ENCODE data around the gene MAML3.

The MAML3 gene

GRCh38 chr4:139896091-139896604, 257.8 kb downstream of the MAML3 start:
- H2BK5ac ChIP-seq (ENCODE audit: low read depth, low read length, poor library complexity, severe bottlenecking): no peak overlapping the region
- no peak overlapping the region for H3K27ac ChIP-seq (ENCODE audit: low read length, poor library complexity, severe bottlenecking)
- no peak overlapping the region for H2BK120ac ChIP-seq (ENCODE audit: low read depth, low read length)
- H3K79me1 ChIP-seq (replicated peaks; ENCODE audit: low read length, poor library complexity, severe bottlenecking): peaks cover 1% of the 10 kb centered on the region
- no peaks in the 10 kb centered on the region for H3K27me3 ChIP-seq (ENCODE audit: control insufficient read depth in 1 of 2, insufficient read depth in 1 of 2, low read length in 2 of 2)
- H3K18ac ChIP-seq (ENCODE audit: low read depth in 1 of 2, low read length in 2 of 2): no peak overlapping the region
- H3K4ac ChIP-seq (ENCODE audit: low read depth in 1 of 2, low read length in 2 of 2): no peak overlapping the region
- H4K91ac ChIP-seq (ENCODE audit: low read length): no peak overlapping the region
- H3K4me3 ChIP-seq (ENCODE audit: insufficient read depth in 1 of 2, low read depth in 1 of 2, low read length in 2 of 2): no peak overlapping the region
- WGBS: 97% methylated on average over 5 of the region's 6 CpGs
- H3K36me3 ChIP-seq (ENCODE audit: control insufficient read depth in 1 of 2, insufficient read depth in 2 of 2, low read depth in 1 of 2, low read length in 2 of 2): no peaks in the 10 kb centered on the region
- no peak overlapping the region for H3K14ac ChIP-seq (ENCODE audit: low read length in 2 of 2)
- H3K4me2 ChIP-seq (ENCODE audit: low read length, poor library complexity, severe bottlenecking): no peak overlapping the region
- peaks cover 2% of the 10 kb centered on the region for H3K4me1 ChIP-seq (ENCODE audit: control insufficient read depth, insufficient read depth, low read depth, low read length)
- no peaks in the 10 kb centered on the region for H3K9me3 ChIP-seq (ENCODE audit: control insufficient read depth, low read length)
- no peak overlapping the region for H2BK12ac ChIP-seq (ENCODE audit: low read length in 2 of 2)
- no peak for DNase-seq
- H2BK15ac ChIP-seq (ENCODE audit: low read depth, poor library complexity, severe bottlenecking): no peak overlapping the region
- H2AFZ ChIP-seq (ENCODE audit: low read depth, low read length): no peak overlapping the region
- H4K8ac ChIP-seq (ENCODE audit: low read length): no peak overlapping the region
- no peak overlapping the region for H2AK5ac ChIP-seq (ENCODE audit: low read length, severe bottlenecking)
- H3K23ac ChIP-seq (ENCODE audit: low read length in 2 of 2): no peak overlapping the region
- no peak overlapping the region for H3K9ac ChIP-seq (ENCODE audit: low read length)

DNA sequence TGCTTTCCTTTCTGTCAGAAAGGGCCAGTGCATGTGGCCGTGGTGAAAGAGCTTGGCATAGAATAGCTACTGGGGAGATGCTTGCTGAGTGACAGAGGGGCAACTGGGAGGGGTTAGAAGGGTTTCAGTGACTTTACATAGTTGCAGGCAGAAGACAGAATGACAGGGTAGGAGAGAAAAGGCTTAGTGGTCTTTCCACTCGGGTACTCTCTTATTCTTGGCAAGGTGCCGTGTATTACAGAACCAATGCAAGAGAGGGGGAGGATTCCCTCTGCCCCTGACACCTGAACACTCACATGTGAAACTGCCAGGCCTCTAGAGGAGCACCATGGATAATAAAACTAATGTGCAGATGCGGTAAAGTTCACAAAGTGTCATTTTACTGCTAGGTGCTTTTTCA, 260.2 kb downstream of the MAML3 start:
- Histone ChIP-seq H3K4ac (ENCODE audit: low read depth in 1 of 2, low read length in 2 of 2) (no peak overlapping the region), H3K36me3 (ENCODE audit: control insufficient read depth in 1 of 2, insufficient read depth in 2 of 2, low read depth in 1 of 2, low read length in 2 of 2) (peaks cover 0 to 5% of the 10 kb centered on the region in 2 experiments), H3K14ac (ENCODE audit: low read length in 2 of 2) (no peak overlapping the region), H3K9ac (ENCODE audit: low read length) (no peak overlapping the region), H3K4me3 (ENCODE audit: insufficient read depth in 1 of 2, low read depth in 1 of 2, low read length in 2 of 2) (no peak overlapping the region), H3K27ac (ENCODE audit: low read length, poor library complexity, severe bottlenecking) (no peak overlapping the region), H2AFZ (ENCODE audit: low read depth, low read length) (no peak overlapping the region), H3K23ac (ENCODE audit: low read length in 2 of 2) (no peak overlapping the region), H2BK12ac (ENCODE audit: low read length in 2 of 2) (no peak overlapping the region), H4K8ac (ENCODE audit: low read length) (no peak overlapping the region), H3K4me2 (ENCODE audit: low read length, poor library complexity, severe bottlenecking) (no peak overlapping the region), H3K27me3 (ENCODE audit: control insufficient read depth in 1 of 2, insufficient read depth in 1 of 2, low read length in 2 of 2) (no peaks in the 10 kb centered on the region), H3K9me3 (ENCODE audit: control insufficient read depth, low read length) (no peaks in the 10 kb centered on the region), H3K79me1 (replicated peaks; ENCODE audit: low read length, poor library complexity, severe bottlenecking) (peaks cover 4% of the 10 kb centered on the region), H2BK120ac (ENCODE audit: low read depth, low read length) (no peak overlapping the region), H2BK15ac (ENCODE audit: low read depth, poor library complexity, severe bottlenecking) (no peak overlapping the region), H2AK5ac (ENCODE audit: low read length, severe bottlenecking) (no peak overlapping the region), H3K18ac (ENCODE audit: low read depth in 1 of 2, low read length in 2 of 2) (no peak overlapping the region), H2BK5ac (ENCODE audit: low read depth, low read length, poor library complexity, severe bottlenecking) (no peak overlapping the region), H4K91ac (ENCODE audit: low read length) (no peak overlapping the region), H3K4me1 (ENCODE audit: control insufficient read depth, insufficient read depth, low read depth, low read length) (peaks cover 8% of the 10 kb centered on the region)
- no peak for DNase-seq
- WGBS: 70% methylated on average over 4 of the region's 4 CpGs

DNA sequence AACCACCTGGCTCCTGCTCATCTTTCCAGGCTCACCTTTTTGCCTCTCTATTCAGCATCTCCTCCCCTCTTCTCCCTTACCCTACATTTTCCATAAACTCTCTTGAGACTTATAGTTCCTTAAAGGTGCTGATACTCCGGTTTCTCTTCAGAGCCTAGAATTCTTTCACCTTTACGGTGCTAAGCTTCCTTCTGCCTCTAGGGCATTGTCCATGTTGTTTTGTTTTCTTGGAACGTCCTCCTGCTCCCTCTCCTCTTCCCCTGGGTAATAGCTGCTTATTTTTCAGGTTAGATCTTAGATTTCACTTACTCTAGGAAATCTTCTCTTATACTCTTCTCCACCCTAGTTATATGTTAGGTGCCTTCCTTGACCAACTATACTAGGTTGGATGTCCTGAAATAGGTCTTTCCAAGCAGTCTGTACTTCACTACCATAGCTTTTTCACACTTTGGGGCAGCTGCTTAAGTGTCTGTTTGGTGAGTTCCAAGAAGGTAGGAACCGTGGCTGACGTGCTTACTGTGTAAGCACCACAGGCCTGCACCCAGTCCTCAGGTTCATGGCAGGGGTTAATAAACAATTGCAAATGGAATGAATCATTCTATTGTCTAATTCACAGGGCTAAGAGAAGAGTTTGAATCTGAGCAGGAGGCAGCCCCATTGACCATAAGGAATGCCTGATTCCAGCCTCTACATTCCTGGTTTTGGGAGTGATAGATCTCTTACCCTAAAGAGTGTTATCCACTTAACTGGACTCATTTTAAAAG, 260.8 kb downstream of the MAML3 start:
- Histone ChIP-seq H4K91ac (ENCODE audit: low read length) (no peak overlapping the region), H3K27me3 (ENCODE audit: control insufficient read depth in 1 of 2, insufficient read depth in 1 of 2, low read length in 2 of 2) (no peaks in the 10 kb centered on the region), H3K18ac (ENCODE audit: low read depth in 1 of 2, low read length in 2 of 2) (no peak overlapping the region), H3K4ac (ENCODE audit: low read depth in 1 of 2, low read length in 2 of 2) (no peak overlapping the region), H3K14ac (ENCODE audit: low read length in 2 of 2) (no peak overlapping the region), H3K9ac (ENCODE audit: low read length) (no peak overlapping the region), H4K8ac (ENCODE audit: low read length) (no peak overlapping the region), H3K36me3 (ENCODE audit: control insufficient read depth in 1 of 2, insufficient read depth in 2 of 2, low read depth in 1 of 2, low read length in 2 of 2) (peaks cover 0 to 5% of the 10 kb centered on the region in 2 experiments), H2BK120ac (ENCODE audit: low read depth, low read length) (no peak overlapping the region), H2BK5ac (ENCODE audit: low read depth, low read length, poor library complexity, severe bottlenecking) (no peak overlapping the region), H3K4me1 (ENCODE audit: control insufficient read depth, insufficient read depth, low read depth, low read length) (peaks cover 10% of the 10 kb centered on the region), H3K4me3 (ENCODE audit: insufficient read depth in 1 of 2, low read depth in 1 of 2, low read length in 2 of 2) (no peak overlapping the region), H2AK5ac (ENCODE audit: low read length, severe bottlenecking) (peak overlapping the region; percentile 24), H2BK12ac (ENCODE audit: low read length in 2 of 2) (no peak overlapping the region), H2BK15ac (ENCODE audit: low read depth, poor library complexity, severe bottlenecking) (no peak overlapping the region), H3K4me2 (ENCODE audit: low read length, poor library complexity, severe bottlenecking) (no peak overlapping the region), H3K9me3 (ENCODE audit: control insufficient read depth, low read length) (no peaks in the 10 kb centered on the region), H3K23ac (ENCODE audit: low read length in 2 of 2) (no peak overlapping the region), H3K27ac (ENCODE audit: low read length, poor library complexity, severe bottlenecking) (no peak overlapping the region), H3K79me1 (replicated peaks; ENCODE audit: low read length, poor library complexity, severe bottlenecking) (peaks cover 5% of the 10 kb centered on the region), H2AFZ (ENCODE audit: low read depth, low read length) (no peak overlapping the region)
- WGBS: 72% methylated on average over 4 of the region's 5 CpGs
- DNase-seq: no peak

DNA sequence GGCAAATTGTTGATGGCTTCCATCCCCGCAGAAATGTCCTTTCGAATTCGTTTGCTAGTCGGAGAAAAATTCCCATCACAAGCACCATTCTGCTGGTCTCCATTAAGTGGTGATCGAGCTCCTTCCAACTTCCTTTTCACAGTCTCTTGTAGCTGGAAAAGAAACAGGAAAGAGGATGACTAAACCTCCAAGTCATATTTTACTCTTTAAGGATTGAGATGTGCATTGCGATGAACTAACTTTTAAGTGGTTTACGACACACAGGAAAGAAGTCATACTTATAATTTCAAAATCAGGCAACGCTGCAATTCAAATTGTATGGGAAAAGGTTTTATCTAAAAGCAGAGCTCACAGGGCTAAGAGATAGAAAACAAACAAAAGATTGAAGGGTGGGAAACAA, 263.2 kb downstream of the MAML3 start:
- peak overlapping the region; percentile 55 for H2AFZ ChIP-seq (ENCODE audit: low read depth, low read length)
- H2BK5ac ChIP-seq (ENCODE audit: low read depth, low read length, poor library complexity, severe bottlenecking): no peak overlapping the region
- H3K4ac ChIP-seq (ENCODE audit: low read depth in 1 of 2, low read length in 2 of 2): no peak overlapping the region
- H3K4me2 ChIP-seq (ENCODE audit: low read length, poor library complexity, severe bottlenecking): no peak overlapping the region
- H2BK120ac ChIP-seq (ENCODE audit: low read depth, low read length): no peak overlapping the region
- no peak overlapping the region for H3K27ac ChIP-seq (ENCODE audit: low read length, poor library complexity, severe bottlenecking)
- WGBS: 57% methylated on average over 5 of the region's 8 CpGs
- DNase-seq: peak; percentile 86
- no peak overlapping the region for H4K8ac ChIP-seq (ENCODE audit: low read length)
- H2BK15ac ChIP-seq (ENCODE audit: low read depth, poor library complexity, severe bottlenecking): no peak overlapping the region
- H3K79me1 ChIP-seq (replicated peaks; ENCODE audit: low read length, poor library complexity, severe bottlenecking): peaks cover 7% of the 10 kb centered on the region
- no peak overlapping the region for H3K4me3 ChIP-seq (ENCODE audit: insufficient read depth in 1 of 2, low read depth in 1 of 2, low read length in 2 of 2)
- peak overlapping the region in 1 of 2 experiments; percentile 81 for H2BK12ac ChIP-seq (ENCODE audit: low read length in 2 of 2)
- peaks cover 14% of the 10 kb centered on the region for H3K4me1 ChIP-seq (ENCODE audit: control insufficient read depth, insufficient read depth, low read depth, low read length)
- H3K23ac ChIP-seq (ENCODE audit: low read length in 2 of 2): no peak overlapping the region
- H3K9me3 ChIP-seq (ENCODE audit: control insufficient read depth, low read length): no peaks in the 10 kb centered on the region
- no peak overlapping the region for H3K14ac ChIP-seq (ENCODE audit: low read length in 2 of 2)
- H3K36me3 ChIP-seq (ENCODE audit: control insufficient read depth in 1 of 2, insufficient read depth in 2 of 2, low read depth in 1 of 2, low read length in 2 of 2): peaks cover 0 to 5% of the 10 kb centered on the region in 2 experiments
- peak overlapping the region; percentile 20 for H3K9ac ChIP-seq (ENCODE audit: low read length)
- no peaks in the 10 kb centered on the region for H3K27me3 ChIP-seq (ENCODE audit: control insufficient read depth in 1 of 2, insufficient read depth in 1 of 2, low read length in 2 of 2)
- H3K18ac ChIP-seq (ENCODE audit: low read depth in 1 of 2, low read length in 2 of 2): peak overlapping the region; percentile 34 to 84
- no peak overlapping the region for H4K91ac ChIP-seq (ENCODE audit: low read length)
- H2AK5ac ChIP-seq (ENCODE audit: low read length, severe bottlenecking): no peak overlapping the region

Measured in mesenchymal stem cell (in vitro differentiated cells and primary cell).